ENCODE data around the gene NOC2L.

DNA sequence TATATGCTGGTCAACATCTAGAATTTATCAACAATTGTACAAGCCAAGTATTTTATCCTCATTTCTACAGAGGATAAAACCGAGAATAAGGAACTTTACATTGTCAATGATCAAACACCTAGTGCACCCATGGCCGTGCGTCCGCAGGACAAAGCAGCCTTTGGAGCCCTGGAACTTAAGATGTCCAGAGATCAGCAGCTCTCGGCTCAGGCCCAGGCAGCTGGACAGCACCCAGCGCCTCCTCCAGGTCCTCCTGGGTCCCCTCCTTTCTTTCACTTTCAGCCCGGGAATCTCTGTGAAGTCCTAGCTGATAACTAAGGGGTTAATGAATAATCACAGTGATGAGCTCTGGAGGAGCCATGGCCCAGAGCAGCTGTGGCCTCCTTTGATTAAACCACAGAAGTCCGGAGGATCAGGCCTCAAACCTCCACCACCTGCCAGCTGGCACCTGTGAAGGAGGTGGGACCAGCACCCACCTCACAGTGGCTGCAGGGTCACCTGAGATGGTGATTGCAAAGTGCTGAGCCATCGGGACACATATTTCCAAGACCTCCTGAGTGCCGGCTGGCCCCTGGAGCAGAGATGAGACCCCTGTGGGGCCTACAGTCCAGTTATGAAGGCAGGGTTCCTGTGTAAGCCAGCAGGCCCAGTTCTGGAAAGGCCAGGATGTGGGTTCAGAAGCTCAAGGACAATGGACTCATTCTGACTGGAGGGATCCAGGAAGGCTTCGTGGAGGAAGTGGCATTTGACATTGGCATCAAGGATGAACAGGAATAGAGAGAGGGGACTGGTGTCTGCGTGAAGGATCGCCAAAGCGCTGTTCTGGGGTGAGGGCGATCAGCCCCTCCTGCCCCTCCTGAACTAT is 46.9 kb downstream of the NOC2L start:
- TF ChIP-seq POLR2A (IDR thresholded peaks at IDR 0.05) (no peak), POLR2AphosphoS5 (IDR thresholded peaks at IDR 0.05) (no peak)
